Glutamatergic neuron (in vitro differentiated cells): ENCODE data around the gene C21orf58. TPM values are rescaled to one million over a fixed set of nuclear protein-coding genes. Genes with fewer than 3 reads are reported as not detected.

Experiments used
- DNase-seq: peaks from one replicate; pipeline ENCODE4 v3.0.0; 2022
- H3K27ac Mint-ChIP-seq: one replicate; pipeline ENCODE4 v1.8.0; 2020; ENCODE audit warnings: mild to moderate bottlenecking, mixed read lengths, inconsistent platforms; ENCODE audit not compliant: unreplicated experiment
- H3K27me3 Mint-ChIP-seq: one replicate; pipeline ENCODE4 v1.8.0; 2020; ENCODE audit warnings: mild to moderate bottlenecking, moderate library complexity, mixed read lengths, inconsistent platforms; ENCODE audit not compliant: unreplicated experiment
- H3K36me3 Mint-ChIP-seq: one replicate; pipeline ENCODE4 v1.8.0; 2020; ENCODE audit warnings: mild to moderate bottlenecking, mixed read lengths, inconsistent platforms; ENCODE audit not compliant: unreplicated experiment
- H3K4me1 Mint-ChIP-seq: one replicate; pipeline ENCODE4 v1.8.0; 2020; ENCODE audit warnings: mild to moderate bottlenecking, low read depth, mixed read lengths, inconsistent platforms; ENCODE audit not compliant: unreplicated experiment
- H3K4me3 Mint-ChIP-seq: one replicate; pipeline ENCODE4 v1.8.0; 2020; ENCODE audit warnings: mild to moderate bottlenecking, mixed read lengths, inconsistent platforms; ENCODE audit not compliant: unreplicated experiment
- H3K9me3 Mint-ChIP-seq: one replicate; pipeline ENCODE4 v1.8.0; 2020; ENCODE audit warnings: mild to moderate bottlenecking, moderate library complexity, mixed read lengths, inconsistent platforms; ENCODE audit not compliant: unreplicated experiment
- CTCF ChIP-seq: fragments of 200-600 bp; sonication (generic); IDR thresholded peaks from one replicate; pipeline ENCODE4 v1.5.0; 2021; ENCODE audit not compliant: partially characterized antibody, unreplicated experiment
- total RNA-seq: library from RNA; stranded (reverse); fragmentation: NEBNext Ultra II Directional; extraction: Animal tissue kit (Norgen Biotek cat#: 25700); gene quantifications from one replicate; pipeline ENCODE4 v1.2.1, GENCODE V29; 2021; ENCODE audit not compliant: unreplicated experiment

Gene C21orf58
- total RNA-seq, 1 donor from 2014 or later: 9.7 TPM

- Mint-ChIP-seq H3K27ac (no peak overlapping the region), H3K4me1 (no peaks in the 10 kb centered on the region), H3K9me3 (peaks cover 2% of the 10 kb centered on the region), H3K4me3 (peak overlapping the region; percentile 83), H3K36me3 (no peaks in the 10 kb centered on the region), H3K27me3 (peaks cover 5% of the 10 kb centered on the region)
- DNase-seq: no peak
- no peak for TF ChIP-seq CTCF
Measured at GRCh38 chr21:46297338-46298271, 26.1 kb downstream of the C21orf58 start.

GRCh38 chr21:46295996-46296752, 27.5 kb downstream of the C21orf58 start:
- Mint-ChIP-seq H3K4me1 (no peaks in the 10 kb centered on the region), H3K27me3 (peaks cover 5% of the 10 kb centered on the region), H3K36me3 (no peaks in the 10 kb centered on the region), H3K9me3 (peaks cover 2% of the 10 kb centered on the region), H3K27ac (no peak overlapping the region), H3K4me3 (no peak overlapping the region)
- no peak for TF ChIP-seq CTCF
- DNase-seq: no peak

- H3K4me1 Mint-ChIP-seq: no peaks in the 10 kb centered on the region
- no peak for TF ChIP-seq CTCF
- no peak overlapping the region for H3K27ac Mint-ChIP-seq
- no peaks in the 10 kb centered on the region for H3K36me3 Mint-ChIP-seq
- no peak overlapping the region for H3K4me3 Mint-ChIP-seq
- peaks cover 2% of the 10 kb centered on the region for H3K9me3 Mint-ChIP-seq
- DNase-seq: no peak
- peaks cover 5% of the 10 kb centered on the region for H3K27me3 Mint-ChIP-seq
Measured at GRCh38 chr21:46295177-46295770, 28.4 kb downstream of the C21orf58 start.

GRCh38 chr21:46294647-46295176, 29.0 kb downstream of the C21orf58 start:
- Mint-ChIP-seq H3K27me3 (peaks cover 5% of the 10 kb centered on the region), H3K27ac (no peak overlapping the region), H3K36me3 (no peaks in the 10 kb centered on the region), H3K4me1 (no peaks in the 10 kb centered on the region), H3K4me3 (no peak overlapping the region), H3K9me3 (no peaks in the 10 kb centered on the region)
- TF ChIP-seq CTCF: no peak
- no peak for DNase-seq
